Left ventricle myocardium inferior (tissue), 1 donor: ENCODE results near the gene ANKRD44. TPM values are rescaled to one million over a fixed set of nuclear protein-coding genes. Genes with fewer than 3 reads are reported as not detected.
A peak's percentile ranks its signal among the peaks of the same experiment; 100 is the strongest.

Source experiments
- DNase-seq: peaks from one replicate; pipeline ENCODE4 v3.0.0-alpha.2; 2020
- H3K27ac ChIP-seq: fragments of 200-600 bp; replicated peaks from 2 replicates; pipeline ENCODE4 v1.8.0; 2021
- H3K27me3 ChIP-seq: fragments of 200-600 bp; 2 replicates; pipeline ENCODE4 v1.8.0; 2021; ENCODE audit warnings: low read depth
- H3K36me3 ChIP-seq: fragments of 200-600 bp; 2 replicates; pipeline ENCODE4 v1.8.0; 2021
- H3K4me1 ChIP-seq: fragments of 200-600 bp; 2 replicates; pipeline ENCODE4 v1.8.0; 2021
- H3K4me3 ChIP-seq: fragments of 200-600 bp; 2 replicates; pipeline ENCODE4 v1.8.0; 2021; ENCODE audit warnings: mild to moderate bottlenecking, moderate library complexity
- H3K9me3 ChIP-seq: fragments of 200-600 bp; replicated peaks from 2 replicates; pipeline ENCODE4 v1.8.0; 2021
- CTCF ChIP-seq: fragments of 200-600 bp; IDR thresholded peaks from 2 replicates; pipeline ENCODE4 v1.8.0; 2021; ENCODE audit warnings: antibody characterized with exemption, mild to moderate bottlenecking, borderline replicate concordance
- intact Hi-C: fragments of 100-400 bp; cut with micrococcal nuclease; formaldehyde crosslinking; loops from one replicate; pipeline ENCODE4 v1.11.0; 2022
- total RNA-seq: library from RNA; stranded (reverse); fragmentation: NEBNext Ultra II Directional; extraction: Animal tissue kit (Norgen Biotek cat#: 25700); gene quantifications from one replicate; pipeline ENCODE4 v1.2.1, GENCODE V29; 2021
- donor health status: DM: no; HTN: yes; CAD: no; lungs with severe emphysema.

The ANKRD44 gene
- total RNA-seq, 1 donor from 2014 or later = 7.1 TPM

- H3K9me3 ChIP-seq = no peaks in the 10 kb centered on the region
- TF ChIP-seq CTCF = no peak
- no peak overlapping the region for H3K4me3 ChIP-seq
- H3K27ac ChIP-seq = no peak overlapping the region
- no peak for DNase-seq
- intact Hi-C loops = no loop called here
- no peaks in the 10 kb centered on the region for H3K36me3 ChIP-seq
- H3K27me3 ChIP-seq = no peaks in the 10 kb centered on the region
- peaks cover 35% of the 10 kb centered on the region for H3K4me1 ChIP-seq
Observed at GRCh38 chr2:197207598-197207997, 103.0 kb downstream of the ANKRD44 start.

DNA sequence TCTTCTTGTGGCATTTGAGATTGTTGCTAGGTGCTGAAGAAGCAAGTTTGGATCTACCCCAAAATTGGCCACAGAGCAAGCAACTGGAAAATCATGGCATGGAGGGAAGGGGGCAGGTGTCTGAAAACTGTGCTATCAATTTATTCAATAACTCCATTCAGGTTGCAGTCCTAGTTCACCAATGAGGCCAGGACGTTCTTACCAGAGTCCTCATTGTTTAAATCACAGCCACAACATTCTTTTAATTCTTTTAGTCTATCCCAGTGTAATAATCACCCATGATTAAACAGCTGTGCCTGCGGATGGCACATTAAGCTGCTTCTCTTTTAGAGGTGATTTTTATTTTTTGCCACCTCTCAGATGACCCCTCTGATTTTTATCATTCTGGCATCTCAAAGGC, 103.5 kb downstream of the ANKRD44 start:
- H3K9me3 ChIP-seq = no peaks in the 10 kb centered on the region
- TF ChIP-seq CTCF = no peak
- no peak for DNase-seq
- no peaks in the 10 kb centered on the region for H3K36me3 ChIP-seq
- H3K4me3 ChIP-seq = no peak overlapping the region
- H3K4me1 ChIP-seq = peaks cover 30% of the 10 kb centered on the region
- no peaks in the 10 kb centered on the region for H3K27me3 ChIP-seq
- H3K27ac ChIP-seq = no peak overlapping the region
- intact Hi-C loops = no loop called here

- Histone ChIP-seq H3K36me3 (no peaks in the 10 kb centered on the region), H3K4me3 (no peak overlapping the region), H3K4me1 (peaks cover 30% of the 10 kb centered on the region), H3K9me3 (no peaks in the 10 kb centered on the region), H3K27me3 (no peaks in the 10 kb centered on the region), H3K27ac (peak overlapping the region; percentile 45)
- no peak for TF ChIP-seq CTCF
- DNase-seq = no peak
- intact Hi-C loops = no loop called here
Observed at GRCh38 chr2:197205585-197206215, 104.9 kb downstream of the ANKRD44 start.

GRCh38 chr2:197204519-197205250, 105.9 kb downstream of the ANKRD44 start:
- Histone ChIP-seq H3K36me3 (no peaks in the 10 kb centered on the region), H3K27me3 (no peaks in the 10 kb centered on the region), H3K9me3 (no peaks in the 10 kb centered on the region), H3K4me1 (peaks cover 25% of the 10 kb centered on the region), H3K4me3 (no peak overlapping the region), H3K27ac (peak overlapping the region; percentile 45)
- intact Hi-C loops = no loop called here
- TF ChIP-seq CTCF = no peak
- DNase-seq = no peak

- DNase-seq = no peak
- no peak overlapping the region for H3K4me3 ChIP-seq
- peaks cover 31% of the 10 kb centered on the region for H3K4me1 ChIP-seq
- no peak overlapping the region for H3K27ac ChIP-seq
- no peak for TF ChIP-seq CTCF
- H3K27me3 ChIP-seq = no peaks in the 10 kb centered on the region
- H3K36me3 ChIP-seq = no peaks in the 10 kb centered on the region
- intact Hi-C loops = no loop called here
- no peaks in the 10 kb centered on the region for H3K9me3 ChIP-seq
Observed at GRCh38 chr2:197201874-197202273, 108.7 kb downstream of the ANKRD44 start.
